Large intestine (tissue), 3 donors: ENCODE data around the gene SPATA33. TPM values are rescaled to one million over a fixed set of nuclear protein-coding genes. Genes with fewer than 3 reads are reported as not detected.
A peak's percentile ranks its signal among the peaks of the same experiment; 100 is the strongest.

Experiments used
- DNase-seq, 2 donors: peaks; one replicate each; pipeline versions ENCODE4 v3.0.0 to v3.0.0-alpha.2; 2013
- H3K27ac ChIP-seq: one replicate; pipeline ENCODE4 v1.5.1; 2013; ENCODE audit warnings: low read length
- H3K27me3 ChIP-seq: 2 replicates; pipeline ENCODE4 v1.6.1; 2013; ENCODE audit warnings: low read length; ENCODE audit not compliant: control insufficient read depth, insufficient read depth
- H3K36me3 ChIP-seq: 2 replicates; pipeline ENCODE4 v1.6.1; 2013; ENCODE audit warnings: low read length; ENCODE audit not compliant: control insufficient read depth, insufficient read depth
- H3K4me1 ChIP-seq: one replicate; pipeline ENCODE4 v1.6.1; 2013; ENCODE audit warnings: low read length; ENCODE audit not compliant: control insufficient read depth, insufficient read depth
- H3K4me3 ChIP-seq: one replicate; pipeline ENCODE4 v1.5.1; 2013; ENCODE audit warnings: low read length
- H3K9me3 ChIP-seq: one replicate; pipeline ENCODE4 v1.6.1; 2013; ENCODE audit warnings: mild to moderate bottlenecking, low read depth, low read length, moderate library complexity; ENCODE audit not compliant: control insufficient read depth
- WGBS: methylation state at CpG from one replicate; pipeline ENCODE4 v1.1.5; 2013; ENCODE audit warnings: low lambda C conversion rate; ENCODE audit not compliant: insufficient coverage; 5-methylcytosine and 5-hydroxymethylcytosine counted together
- polyA plus RNA-seq: library from polyadenylated mRNA; unstranded; fragments of 120-200 nt; gene quantifications from one replicate; pipeline ENCODE4 v1.2.1, GENCODE V29; 2013

SPATA33 gene
- polyA plus RNA-seq, 1 donor, result 11.0 TPM

GRCh38 chr16:89645122-89645521, 12.5 kb upstream of the SPATA33 start:
- Histone ChIP-seq H3K27me3 (no peaks in the 10 kb centered on the region), H3K36me3 (peaks cover 40% of the 10 kb centered on the region), H3K9me3 (peaks cover 6% of the 10 kb centered on the region), H3K4me3 (no peak overlapping the region), H3K4me1 (no peaks in the 10 kb centered on the region), H3K27ac (no peak overlapping the region)
- no peak for DNase-seq
- no CpG with 5 or more reads among the region's 11 CpGs for WGBS

GRCh38 chr16:89646270-89646669, 11.4 kb upstream of the SPATA33 start:
- no peak overlapping the region for H3K4me3 ChIP-seq
- H3K9me3 ChIP-seq, result peaks cover 6% of the 10 kb centered on the region
- no peak overlapping the region for H3K27ac ChIP-seq
- H3K4me1 ChIP-seq, result no peaks in the 10 kb centered on the region
- DNase-seq, result no peak
- no CpG with 5 or more reads among the region's 22 CpGs for WGBS
- no peaks in the 10 kb centered on the region for H3K27me3 ChIP-seq
- peaks cover 48% of the 10 kb centered on the region for H3K36me3 ChIP-seq

- no CpG with 5 or more reads among the region's 12 CpGs for WGBS
- DNase-seq, result no peak
- Histone ChIP-seq H3K4me1 (no peaks in the 10 kb centered on the region), H3K36me3 (peaks cover 53% of the 10 kb centered on the region), H3K9me3 (peaks cover 6% of the 10 kb centered on the region), H3K27me3 (no peaks in the 10 kb centered on the region), H3K4me3 (no peak overlapping the region), H3K27ac (no peak overlapping the region)
Observed at GRCh38 chr16:89646906-89647305, 10.7 kb upstream of the SPATA33 start.

GRCh38 chr16:89651584-89651983, 6.1 kb upstream of the SPATA33 start:
- peaks cover 36% of the 10 kb centered on the region for H3K36me3 ChIP-seq

GRCh38 chr16:89653656-89654295, 3.9 kb upstream of the SPATA33 start:
- WGBS, result no CpG with 5 or more reads among the region's 10 CpGs
- peaks cover 13% of the 10 kb centered on the region for H3K4me1 ChIP-seq
- H3K4me3 ChIP-seq, result no peak overlapping the region
- peaks cover 28% of the 10 kb centered on the region for H3K36me3 ChIP-seq
- H3K27me3 ChIP-seq, result no peaks in the 10 kb centered on the region
- H3K9me3 ChIP-seq, result no peaks in the 10 kb centered on the region
- no peak overlapping the region for H3K27ac ChIP-seq
- DNase-seq, result no peak

More at GRCh38 chr16:89651584-89651983, 6.1 kb upstream of the SPATA33 start:
- no peak for DNase-seq
- Histone ChIP-seq H3K4me1 (peaks cover 4% of the 10 kb centered on the region), H3K9me3 (peaks cover 3% of the 10 kb centered on the region), H3K4me3 (no peak overlapping the region), H3K27ac (no peak overlapping the region), H3K27me3 (no peaks in the 10 kb centered on the region)
- no CpG with 5 or more reads among the region's 15 CpGs for WGBS

GRCh38 chr16:89655062-89655643, 2.5 kb upstream of the SPATA33 start:
- Histone ChIP-seq H3K36me3 (peaks cover 27% of the 10 kb centered on the region), H3K27ac (no peak overlapping the region), H3K4me3 (no peak overlapping the region), H3K4me1 (peaks cover 17% of the 10 kb centered on the region), H3K27me3 (no peaks in the 10 kb centered on the region), H3K9me3 (no peaks in the 10 kb centered on the region)
- WGBS, result 76% methylated on average over 3 of the region's 10 CpGs
- DNase-seq, result no peak

GRCh38 chr16:89656435-89657121, 1.1 kb upstream of the SPATA33 start:
- H3K36me3 ChIP-seq, result peaks cover 29% of the 10 kb centered on the region
- H3K9me3 ChIP-seq, result no peaks in the 10 kb centered on the region
- no peak overlapping the region for H3K27ac ChIP-seq
- no peaks in the 10 kb centered on the region for H3K27me3 ChIP-seq
- WGBS, result no CpG with 5 or more reads among the region's 32 CpGs
- no peak for DNase-seq
- peaks cover 17% of the 10 kb centered on the region for H3K4me1 ChIP-seq
- H3K4me3 ChIP-seq, result peak overlapping the region; percentile 97

GRCh38 chr16:89658221-89658879, 714 bp downstream of the SPATA33 start:
- H3K27ac ChIP-seq, result peak overlapping the region; percentile 62
- no peaks in the 10 kb centered on the region for H3K9me3 ChIP-seq
- peaks cover 17% of the 10 kb centered on the region for H3K4me1 ChIP-seq
- peak overlapping the region; percentile 97 for H3K4me3 ChIP-seq
- no peak for DNase-seq
- peaks cover 34% of the 10 kb centered on the region for H3K36me3 ChIP-seq
- WGBS, result 0% methylated on average over 3 of the region's 27 CpGs
- H3K27me3 ChIP-seq, result no peaks in the 10 kb centered on the region

GRCh38 chr16:89660146-89660545, 2.5 kb downstream of the SPATA33 start:
- no peak for DNase-seq
- Histone ChIP-seq H3K4me3 (no peak overlapping the region), H3K4me1 (peaks cover 17% of the 10 kb centered on the region), H3K27ac (no peak overlapping the region), H3K36me3 (peaks cover 37% of the 10 kb centered on the region), H3K9me3 (peaks cover 2% of the 10 kb centered on the region), H3K27me3 (no peaks in the 10 kb centered on the region)
- no CpG with 5 or more reads among the region's 7 CpGs for WGBS

- Histone ChIP-seq H3K4me3 (no peak overlapping the region), H3K9me3 (peaks cover 6% of the 10 kb centered on the region), H3K27ac (no peak overlapping the region), H3K36me3 (peaks cover 37% of the 10 kb centered on the region), H3K27me3 (no peaks in the 10 kb centered on the region), H3K4me1 (peaks cover 17% of the 10 kb centered on the region)
- DNase-seq, result no peak
- no CpG with 5 or more reads among the region's 9 CpGs for WGBS
Observed at GRCh38 chr16:89661215-89661614, 3.6 kb downstream of the SPATA33 start.
